Mesenchymal stem cell (in vitro differentiated cells and primary cell): ENCODE results near the gene CELA3B.
A peak's percentile ranks its signal among the peaks of the same experiment; 100 is the strongest.

Experiments
- DNase-seq: peaks from one replicate; pipeline ENCODE4 v3.0.0-alpha.2; 2013
- H2AFZ ChIP-seq: one replicate; pipeline ENCODE4 v1.6.1; 2013; ENCODE audit warnings: low read depth, mild to moderate bottlenecking, control low read depth, inconsistent platforms, low read length, moderate library complexity
- H2AK5ac ChIP-seq: 2 replicates; pipeline ENCODE4 v1.6.1; 2013; ENCODE audit warnings: low read length, moderate library complexity, mild to moderate bottlenecking, inconsistent platforms; ENCODE audit not compliant: severe bottlenecking
- H2BK120ac ChIP-seq: one replicate; pipeline ENCODE4 v1.6.1; 2013; ENCODE audit warnings: low read depth, mild to moderate bottlenecking, inconsistent platforms, low read length, moderate library complexity
- H2BK12ac ChIP-seq, 2 experiments: one replicate each; pipeline ENCODE4 v1.6.1; 2013; ENCODE audit warnings: inconsistent platforms in 2 of 2, low read length in 2 of 2, mild to moderate bottlenecking in 2 of 2, moderate library complexity in 2 of 2, control low read depth in 1 of 2
- H2BK15ac ChIP-seq: one replicate; pipeline ENCODE4 v1.6.1; 2013; ENCODE audit warnings: mild to moderate bottlenecking, low read depth, inconsistent platforms; ENCODE audit not compliant: poor library complexity, severe bottlenecking
- H2BK5ac ChIP-seq: 2 replicates; pipeline ENCODE4 v1.6.1; 2013; ENCODE audit warnings: low read depth, mild to moderate bottlenecking, low read length, control low read depth, inconsistent platforms; ENCODE audit not compliant: poor library complexity, severe bottlenecking
- H3K14ac ChIP-seq, 2 experiments: one replicate each; pipeline ENCODE4 v1.6.1; 2013; ENCODE audit warnings: inconsistent platforms in 2 of 2, low read length in 2 of 2, control low read depth in 1 of 2, mild to moderate bottlenecking in 1 of 2, moderate library complexity in 1 of 2
- H3K18ac ChIP-seq, 2 experiments: one replicate each; pipeline ENCODE4 v1.6.1; 2013; ENCODE audit warnings: inconsistent platforms in 2 of 2, low read length in 2 of 2, control low read depth in 1 of 2, low read depth in 1 of 2, mild to moderate bottlenecking in 1 of 2
- H3K23ac ChIP-seq, 2 experiments: one replicate each; pipeline ENCODE4 v1.6.1; 2013; ENCODE audit warnings: inconsistent platforms in 2 of 2, low read length in 2 of 2, mild to moderate bottlenecking in 2 of 2, moderate library complexity in 2 of 2, control low read depth in 1 of 2
- H3K27ac ChIP-seq: 2 replicates; pipeline ENCODE4 v1.5.1; 2013; ENCODE audit warnings: mild to moderate bottlenecking, moderate library complexity, low read length, control low read depth, inconsistent platforms; ENCODE audit not compliant: poor library complexity, severe bottlenecking
- H3K27me3 ChIP-seq, 2 experiments: 2 replicates each; pipeline versions ENCODE4 v1.6.1 to v1.7.0; 2013; ENCODE audit warnings: low read length in 2 of 2, mild to moderate bottlenecking in 2 of 2, moderate library complexity in 2 of 2, control low read depth in 1 of 2, inconsistent platforms in 1 of 2; ENCODE audit not compliant: control insufficient read depth in 1 of 2, insufficient read depth in 1 of 2
- H3K36me3 ChIP-seq, 2 experiments: 2 replicates each; pipeline versions ENCODE4 v1.6.1 to v1.7.0; 2013; ENCODE audit warnings: low read length in 2 of 2, control low read depth in 1 of 2, inconsistent platforms in 1 of 2, low read depth in 1 of 2, mild to moderate bottlenecking in 1 of 2; ENCODE audit not compliant: insufficient read depth in 2 of 2, control insufficient read depth in 1 of 2
- H3K4ac ChIP-seq, 2 experiments: one replicate each; pipeline ENCODE4 v1.6.1; 2013; ENCODE audit warnings: inconsistent platforms in 2 of 2, low read length in 2 of 2, mild to moderate bottlenecking in 2 of 2, moderate library complexity in 2 of 2, control low read depth in 1 of 2, low read depth in 1 of 2
- H3K4me1 ChIP-seq: 2 replicates; pipeline ENCODE4 v1.6.1; 2013; ENCODE audit warnings: low read depth, low read length, control low read depth; ENCODE audit not compliant: control insufficient read depth, insufficient read depth
- H3K4me2 ChIP-seq: 2 replicates; pipeline ENCODE4 v1.6.1; 2013; ENCODE audit warnings: low read length, mild to moderate bottlenecking, inconsistent platforms; ENCODE audit not compliant: poor library complexity, severe bottlenecking
- H3K4me3 ChIP-seq, 2 experiments: 2 replicates each; pipeline versions ENCODE4 v1.5.1 to v1.7.0; 2013; ENCODE audit warnings: low read length in 2 of 2, mild to moderate bottlenecking in 2 of 2, control low read depth in 1 of 2, low read depth in 1 of 2; ENCODE audit not compliant: insufficient read depth in 1 of 2
- H3K79me1 ChIP-seq: replicated peaks from 2 replicates; pipeline ENCODE4 v1.6.1; 2013; ENCODE audit warnings: mild to moderate bottlenecking, control low read depth, low read length, inconsistent platforms; ENCODE audit not compliant: poor library complexity, severe bottlenecking
- H3K9ac ChIP-seq: 2 replicates; pipeline ENCODE4 v1.7.0; 2013; ENCODE audit warnings: mild to moderate bottlenecking, low read length, moderate library complexity
- H3K9me3 ChIP-seq: 2 replicates; pipeline ENCODE4 v1.7.0; 2013; ENCODE audit warnings: mild to moderate bottlenecking, low read length; ENCODE audit not compliant: control insufficient read depth
- H4K8ac ChIP-seq: one replicate; pipeline ENCODE4 v1.6.1; 2013; ENCODE audit warnings: inconsistent platforms, mild to moderate bottlenecking, low read length, moderate library complexity
- H4K91ac ChIP-seq: one replicate; pipeline ENCODE4 v1.6.1; 2013; ENCODE audit warnings: mild to moderate bottlenecking, low read length, inconsistent platforms
- WGBS: methylation state at CpG from one replicate; pipeline ENCODE4 v1.1.7; 2013; ENCODE audit warnings: mixed read lengths; 5-methylcytosine and 5-hydroxymethylcytosine counted together

CELA3B gene

GRCh38 chr1:21938732-21939538, 37.9 kb upstream of the CELA3B start:
- Histone ChIP-seq H2BK12ac (peak overlapping the region; percentile 61 to 89), H3K4me3 (no peak overlapping the region), H4K91ac (no peak overlapping the region), H2BK5ac (no peak overlapping the region), H3K36me3 (peaks cover 0 to 2% of the 10 kb centered on the region in 2 experiments), H2AK5ac (peak overlapping the region; percentile 91), H3K14ac (no peak overlapping the region), H4K8ac (peak overlapping the region; percentile 38), H3K4ac (peak overlapping the region; percentile 71 to 83), H3K23ac (no peak overlapping the region), H2BK120ac (peak overlapping the region; percentile 67), H3K27me3 (no peaks in the 10 kb centered on the region), H3K9ac (peak overlapping the region; percentile 72), H3K4me2 (no peak overlapping the region), H2AFZ (no peak overlapping the region), H3K79me1 (no peaks in the 10 kb centered on the region), H3K4me1 (peaks cover 40% of the 10 kb centered on the region), H3K18ac (peak overlapping the region in 1 of 2 experiments; percentile 72), H3K9me3 (no peaks in the 10 kb centered on the region), H2BK15ac (peak overlapping the region; percentile 60), H3K27ac (peak overlapping the region; percentile 68)
- DNase-seq: no peak
- WGBS: 92% methylated on average over 9 of the region's 11 CpGs

GRCh38 chr1:21939650-21940374, 37.0 kb upstream of the CELA3B start:
- Histone ChIP-seq H3K36me3 (no peaks in the 10 kb centered on the region), H3K4me2 (no peak overlapping the region), H4K8ac (no peak overlapping the region), H3K18ac (peak overlapping the region in 1 of 2 experiments; percentile 38), H2BK5ac (no peak overlapping the region), H3K79me1 (no peaks in the 10 kb centered on the region), H3K27ac (peak overlapping the region; percentile 68), H3K9ac (peak overlapping the region; percentile 72), H3K9me3 (no peaks in the 10 kb centered on the region), H4K91ac (no peak overlapping the region), H2BK12ac (no peak overlapping the region), H2BK15ac (no peak overlapping the region), H3K4me3 (no peak overlapping the region), H3K4me1 (peaks cover 37% of the 10 kb centered on the region), H3K14ac (no peak overlapping the region), H3K27me3 (no peaks in the 10 kb centered on the region), H3K23ac (no peak overlapping the region), H2AK5ac (peak overlapping the region; percentile 21), H2AFZ (no peak overlapping the region), H3K4ac (peak overlapping the region in 1 of 2 experiments; percentile 44), H2BK120ac (no peak overlapping the region)
- peak; percentile 99 for DNase-seq
- 52% methylated on average over 9 of the region's 9 CpGs for WGBS

GRCh38 chr1:21940492-21940891, 36.3 kb upstream of the CELA3B start:
- H3K4me2 ChIP-seq: no peak overlapping the region
- no peaks in the 10 kb centered on the region for H3K27me3 ChIP-seq
- H2BK15ac ChIP-seq: no peak overlapping the region
- no peak overlapping the region for H4K91ac ChIP-seq
- no peak overlapping the region for H3K18ac ChIP-seq
- H2BK12ac ChIP-seq: peak overlapping the region; percentile 41 to 49
- WGBS: 100% methylated on average over 1 of the region's 2 CpGs
- H3K23ac ChIP-seq: no peak overlapping the region
- H3K9me3 ChIP-seq: no peaks in the 10 kb centered on the region
- H3K4me1 ChIP-seq: peaks cover 33% of the 10 kb centered on the region
- no peak overlapping the region for H3K4me3 ChIP-seq
- peak overlapping the region; percentile 72 for H3K9ac ChIP-seq
- no peaks in the 10 kb centered on the region for H3K36me3 ChIP-seq
- peak overlapping the region; percentile 83 for H2AK5ac ChIP-seq
- no peak overlapping the region for H3K27ac ChIP-seq
- H2AFZ ChIP-seq: no peak overlapping the region
- H3K14ac ChIP-seq: no peak overlapping the region
- no peak overlapping the region for H4K8ac ChIP-seq
- H2BK5ac ChIP-seq: no peak overlapping the region
- no peaks in the 10 kb centered on the region for H3K79me1 ChIP-seq
- no peak for DNase-seq
- H2BK120ac ChIP-seq: no peak overlapping the region
- no peak overlapping the region for H3K4ac ChIP-seq

GRCh38 chr1:21941370-21941769, 35.5 kb upstream of the CELA3B start:
- Histone ChIP-seq H2BK5ac (no peak overlapping the region), H3K27me3 (no peaks in the 10 kb centered on the region), H2BK12ac (peak overlapping the region; percentile 21 to 59), H3K18ac (no peak overlapping the region), H2BK15ac (no peak overlapping the region), H3K27ac (no peak overlapping the region), H2AK5ac (peak overlapping the region; percentile 6), H2AFZ (no peak overlapping the region), H3K14ac (no peak overlapping the region), H4K8ac (no peak overlapping the region), H3K4me1 (peaks cover 25% of the 10 kb centered on the region), H3K36me3 (no peaks in the 10 kb centered on the region), H3K4me2 (no peak overlapping the region), H3K9ac (no peak overlapping the region), H3K79me1 (no peaks in the 10 kb centered on the region), H4K91ac (no peak overlapping the region), H2BK120ac (no peak overlapping the region), H3K4ac (no peak overlapping the region), H3K23ac (no peak overlapping the region), H3K4me3 (no peak overlapping the region), H3K9me3 (no peaks in the 10 kb centered on the region)
- 89% methylated on average over 4 of the region's 5 CpGs for WGBS
- no peak for DNase-seq
